Esophagus (tissue), 2 donors: ENCODE data around the gene MITF. TPM values are rescaled to one million over a fixed set of nuclear protein-coding genes. Genes with fewer than 3 reads are reported as not detected.

Source experiments
- H3K27ac ChIP-seq, 2 donors: one replicate each; pipeline ENCODE4 v1.5.1; 2013; ENCODE audit warnings: low read depth in 2 of 2, mild to moderate bottlenecking in 2 of 2, inconsistent platforms in 1 of 2, low read length in 1 of 2, moderate library complexity in 1 of 2
- H3K27me3 ChIP-seq, 2 donors: one replicate each; pipeline ENCODE4 v1.6.1; 2013; ENCODE audit warnings: low read length in 2 of 2, control low read depth in 1 of 2, mild to moderate bottlenecking in 1 of 2; ENCODE audit not compliant: insufficient read depth in 2 of 2, control insufficient read depth in 1 of 2
- H3K36me3 ChIP-seq, 2 donors: one replicate each; pipeline ENCODE4 v1.6.1; 2013; ENCODE audit warnings: low read length in 1 of 2; ENCODE audit not compliant: control insufficient read depth in 2 of 2, insufficient read depth in 2 of 2
- H3K4me1 ChIP-seq, 2 donors: one replicate each; pipeline ENCODE4 v1.6.1; 2013; ENCODE audit warnings: low read length in 1 of 2; ENCODE audit not compliant: control insufficient read depth in 2 of 2, insufficient read depth in 2 of 2
- H3K4me3 ChIP-seq, 2 donors: one replicate each; pipeline ENCODE4 v1.5.1; 2013; ENCODE audit warnings: low read length in 2 of 2, mild to moderate bottlenecking in 2 of 2, low read depth in 1 of 2, moderate library complexity in 1 of 2
- H3K9me3 ChIP-seq, 2 donors: one replicate each; pipeline ENCODE4 v1.6.1; 2013; ENCODE audit warnings: mild to moderate bottlenecking in 2 of 2, low read depth in 1 of 2, low read length in 1 of 2, moderate library complexity in 1 of 2; ENCODE audit not compliant: control insufficient read depth in 2 of 2, insufficient read depth in 1 of 2
- WGBS, 2 donors: extraction: QIAGEN DNeasy Blood & Tissue Kit; methylation state at CpG; one replicate each; pipeline ENCODE4 v1.1.7; 2013; 5-methylcytosine and 5-hydroxymethylcytosine counted together
- polyA plus RNA-seq, 2 donors: library from polyadenylated mRNA; stranded (reverse); fragments of 200-250 nt; gene quantifications; one replicate each; pipeline ENCODE4 v1.2.3, GENCODE V29; 2013
- donor health status: healthy with polysubstance abuse.
- donor health status: Bipolar disorder and iron deficiency.

Gene MITF
- polyA plus RNA-seq, 2 donors = 2.0 to 3.3 TPM

GRCh38 chr3:69819282-69819681 lies 80.0 kb downstream of the MITF start:
- H3K27ac ChIP-seq = no peak overlapping the region
- H3K4me3 ChIP-seq = no peak overlapping the region
- peaks cover 0 to 3% of the 10 kb centered on the region in 2 donors for H3K4me1 ChIP-seq
- 28 to 37% methylated on average over 3 of the region's 3 CpGs for WGBS, 2 donors
- no peaks in the 10 kb centered on the region for H3K36me3 ChIP-seq
- H3K27me3 ChIP-seq = no peaks in the 10 kb centered on the region
- no peaks in the 10 kb centered on the region for H3K9me3 ChIP-seq

GRCh38 chr3:69821133-69821532 lies 81.9 kb downstream of the MITF start:
- Histone ChIP-seq H3K36me3 (no peaks in the 10 kb centered on the region), H3K9me3 (no peaks in the 10 kb centered on the region), H3K4me3 (no peak overlapping the region), H3K4me1 (peaks cover 0 to 3% of the 10 kb centered on the region in 2 donors), H3K27me3 (no peaks in the 10 kb centered on the region), H3K27ac (no peak overlapping the region)
- 89 to 92% methylated on average over 4 of the region's 4 CpGs for WGBS, 2 donors

- 74 to 81% methylated on average over 1 of the region's 1 CpG for whole genome bisulfite sequencing, 2 donors
- Histone ChIP-seq H3K27ac (no peak overlapping the region), H3K4me1 (peaks cover 0 to 3% of the 10 kb centered on the region in 2 donors), H3K27me3 (no peaks in the 10 kb centered on the region), H3K36me3 (no peaks in the 10 kb centered on the region), H3K4me3 (no peak overlapping the region), H3K9me3 (no peaks in the 10 kb centered on the region)
Measured at GRCh38 chr3:69823743-69824142, 84.5 kb downstream of the MITF start.

- H3K4me1 ChIP-seq = no peaks in the 10 kb centered on the region
- no peaks in the 10 kb centered on the region for H3K27me3 ChIP-seq
- H3K9me3 ChIP-seq = no peaks in the 10 kb centered on the region
- WGBS, 2 donors = 91 to 95% methylated on average over 2 of the region's 2 CpGs
- no peak overlapping the region for H3K27ac ChIP-seq
- H3K4me3 ChIP-seq = no peak overlapping the region
- no peaks in the 10 kb centered on the region for H3K36me3 ChIP-seq
Measured at GRCh38 chr3:69825446-69825845, 86.2 kb downstream of the MITF start.

GRCh38 chr3:69827127-69827526 lies 87.9 kb downstream of the MITF start:
- H3K9me3 ChIP-seq = no peaks in the 10 kb centered on the region
- no peaks in the 10 kb centered on the region for H3K4me1 ChIP-seq
- no peak overlapping the region for H3K27ac ChIP-seq
- H3K4me3 ChIP-seq = no peak overlapping the region
- 82 to 88% methylated on average over 1 of the region's 1 CpG for WGBS, 2 donors
- H3K36me3 ChIP-seq = no peaks in the 10 kb centered on the region
- no peaks in the 10 kb centered on the region for H3K27me3 ChIP-seq

GRCh38 chr3:69828817-69829216 lies 89.6 kb downstream of the MITF start:
- Histone ChIP-seq H3K27me3 (no peaks in the 10 kb centered on the region), H3K9me3 (no peaks in the 10 kb centered on the region), H3K4me1 (no peaks in the 10 kb centered on the region), H3K4me3 (no peak overlapping the region), H3K36me3 (no peaks in the 10 kb centered on the region), H3K27ac (no peak overlapping the region)
- 62 to 71% methylated on average over 2 of the region's 2 CpGs for WGBS, 2 donors

- 54 to 79% methylated on average over 3 of the region's 3 CpGs for WGBS, 2 donors
- no peaks in the 10 kb centered on the region for H3K36me3 ChIP-seq
- H3K27ac ChIP-seq = no peak overlapping the region
Measured at GRCh38 chr3:69830147-69830546, 90.9 kb downstream of the MITF start.

GRCh38 chr3:69831737-69832136 lies 92.5 kb downstream of the MITF start:
- Histone ChIP-seq H3K4me1 (no peaks in the 10 kb centered on the region), H3K4me3 (no peak overlapping the region), H3K36me3 (no peaks in the 10 kb centered on the region), H3K27me3 (no peaks in the 10 kb centered on the region), H3K27ac (no peak overlapping the region), H3K9me3 (no peaks in the 10 kb centered on the region)
- 73 to 78% methylated on average over 5 of the region's 5 CpGs for WGBS, 2 donors

More at GRCh38 chr3:69830147-69830546, 90.9 kb downstream of the MITF start:
- no peaks in the 10 kb centered on the region for H3K27me3 ChIP-seq
- no peaks in the 10 kb centered on the region for H3K4me1 ChIP-seq
- no peaks in the 10 kb centered on the region for H3K9me3 ChIP-seq
- H3K4me3 ChIP-seq = no peak overlapping the region

GRCh38 chr3:69833591-69833990 lies 94.3 kb downstream of the MITF start:
- Histone ChIP-seq H3K9me3 (no peaks in the 10 kb centered on the region), H3K27me3 (no peaks in the 10 kb centered on the region), H3K27ac (no peak overlapping the region), H3K4me1 (no peaks in the 10 kb centered on the region), H3K36me3 (no peaks in the 10 kb centered on the region), H3K4me3 (no peak overlapping the region)

- Histone ChIP-seq H3K9me3 (no peaks in the 10 kb centered on the region), H3K36me3 (no peaks in the 10 kb centered on the region), H3K4me3 (no peak overlapping the region), H3K4me1 (no peaks in the 10 kb centered on the region), H3K27me3 (no peaks in the 10 kb centered on the region), H3K27ac (no peak overlapping the region)
- WGBS, 2 donors = 44 to 62% methylated on average over 5 of the region's 5 CpGs
Measured at GRCh38 chr3:69838217-69838616, 99.0 kb downstream of the MITF start.
